Esophagus squamous epithelium (tissue), 5 donors: ENCODE data around the gene SLC16A9. TPM values are rescaled to one million over a fixed set of nuclear protein-coding genes. Genes with fewer than 3 reads are reported as not detected.

Experiments used
- DNase-seq: peaks from one replicate; lab custom pipeline; 2025; lab: John Stamatoyannopoulos, UW
- H3K27ac ChIP-seq, 4 donors: fragments of 200-600 bp; sonication (generic); one replicate each; pipeline ENCODE4 v1.5.1; 2016 to 2019; ENCODE audit warnings: mild to moderate bottlenecking in 1 of 4
- H3K27me3 ChIP-seq, 4 donors: fragments of 200-600 bp; sonication (generic); 1 replicate in 3 of 4; 2 replicates in 1 of 4; pipeline versions ENCODE4 v1.5.1 to v1.6.0; 2017 to 2021; ENCODE audit warnings: antibody characterized with exemption in 1 of 4
- H3K36me3 ChIP-seq, 3 donors: fragments of 200-600 bp; sonication (generic); one replicate each; pipeline ENCODE4 v1.5.1; 2016 to 2019
- H3K4me1 ChIP-seq, 3 donors: fragments of 200-600 bp; sonication (generic); one replicate each; pipeline ENCODE4 v1.5.1; 2017 to 2019
- H3K4me3 ChIP-seq, 4 donors: fragments of 200-600 bp; sonication (generic); 1 replicate in 3 of 4; 2 replicates in 1 of 4; pipeline ENCODE4 v1.5.1; 2016 to 2019; ENCODE audit warnings: mild to moderate bottlenecking in 2 of 4, moderate library complexity in 1 of 4
- H3K9me3 ChIP-seq, 3 donors: fragments of 200-600 bp; sonication (generic); one replicate each; pipeline ENCODE4 v1.5.1; 2016 to 2019
- CTCF ChIP-seq, 6 experiments: fragments of 450-650 bp in 4 of 6; fragments of 200-600 bp in 2 of 6; sonication (generic) in 2 of 6; IDR thresholded peaks; one replicate each; pipeline ENCODE4 v1.5.1; 2016 to 2019; ENCODE audit warnings: antibody characterized with exemption in 6 of 6, mild to moderate bottlenecking in 4 of 6, moderate library complexity in 4 of 6
- POLR2A ChIP-seq, 4 donors: fragments of 450-650 bp; IDR thresholded peaks; one replicate each; pipeline ENCODE4 v1.6.1; 2017; ENCODE audit warnings: antibody characterized with exemption in 4 of 4, mild to moderate bottlenecking in 4 of 4, moderate library complexity in 3 of 4
- WGBS, 2 donors: methylation state at CpG; one replicate each; pipeline ENCODE4 v1.1.5; 2018; 5-methylcytosine and 5-hydroxymethylcytosine counted together
- intact Hi-C: fragments of 100-400 bp; cut with DNase I; formaldehyde crosslinking; loops from one replicate; pipeline ENCODE4 v1.15.0; 2022
- total RNA-seq, 4 donors: library from RNA; depleted of rRNA; stranded (reverse); fragments of >200 nt; gene quantifications; one replicate each; pipeline ENCODE4 v1.1.0, GENCODE V29; 2016
- donor health status: DM: yes; HTN: yes; CAD: no.

The SLC16A9 gene
- total RNA-seq, 4 donors from 2014 or later, result 7.8 to 25.6 (median 15.0) TPM

GRCh38 chr10:59675812-59676211 lies 33.8 kb downstream of the SLC16A9 start:
- WGBS, 2 donors, result 86 to 91% methylated on average over 2 of the region's 2 CpGs
- intact Hi-C loops, result no loop called here
- no peaks in the 10 kb centered on the region for H3K9me3 ChIP-seq
- DNase-seq, result no peak
- no peak overlapping the region for H3K4me3 ChIP-seq
- H3K27me3 ChIP-seq, result no peaks in the 10 kb centered on the region
- H3K36me3 ChIP-seq, result peaks cover 0 to 16% (median 0%) of the 10 kb centered on the region in 3 donors
- H3K27ac ChIP-seq, result peak overlapping the region in 2 of 4 donors; percentile 1 to 50
- TF ChIP-seq POLR2A (IDR thresholded peaks at IDR 0.05) (no peak), CTCF (IDR thresholded peaks at IDR 0.05) (no peak)
- H3K4me1 ChIP-seq, result peaks cover 2 to 37% (median 4%) of the 10 kb centered on the region in 3 donors

- WGBS, 2 donors, result 31 to 71% methylated on average over 1 of the region's 1 CpG
- Histone ChIP-seq H3K27me3 (no peaks in the 10 kb centered on the region), H3K4me3 (no peak overlapping the region), H3K4me1 (peaks cover 2 to 23% (median 2%) of the 10 kb centered on the region in 3 donors), H3K9me3 (no peaks in the 10 kb centered on the region), H3K27ac (peak overlapping the region; percentile 22 to 53 (median 38)), H3K36me3 (peaks cover 0 to 16% (median 0%) of the 10 kb centered on the region in 3 donors)
- DNase-seq, result no peak
- no peak for TF ChIP-seq POLR2A (IDR thresholded peaks at IDR 0.05)
- no peak for TF ChIP-seq CTCF (IDR thresholded peaks at IDR 0.05)
- intact Hi-C loops, result no loop called here
These were observed 35.3 kb downstream of the SLC16A9 start for GRCh38 chr10:59674215-59674836.

DNA sequence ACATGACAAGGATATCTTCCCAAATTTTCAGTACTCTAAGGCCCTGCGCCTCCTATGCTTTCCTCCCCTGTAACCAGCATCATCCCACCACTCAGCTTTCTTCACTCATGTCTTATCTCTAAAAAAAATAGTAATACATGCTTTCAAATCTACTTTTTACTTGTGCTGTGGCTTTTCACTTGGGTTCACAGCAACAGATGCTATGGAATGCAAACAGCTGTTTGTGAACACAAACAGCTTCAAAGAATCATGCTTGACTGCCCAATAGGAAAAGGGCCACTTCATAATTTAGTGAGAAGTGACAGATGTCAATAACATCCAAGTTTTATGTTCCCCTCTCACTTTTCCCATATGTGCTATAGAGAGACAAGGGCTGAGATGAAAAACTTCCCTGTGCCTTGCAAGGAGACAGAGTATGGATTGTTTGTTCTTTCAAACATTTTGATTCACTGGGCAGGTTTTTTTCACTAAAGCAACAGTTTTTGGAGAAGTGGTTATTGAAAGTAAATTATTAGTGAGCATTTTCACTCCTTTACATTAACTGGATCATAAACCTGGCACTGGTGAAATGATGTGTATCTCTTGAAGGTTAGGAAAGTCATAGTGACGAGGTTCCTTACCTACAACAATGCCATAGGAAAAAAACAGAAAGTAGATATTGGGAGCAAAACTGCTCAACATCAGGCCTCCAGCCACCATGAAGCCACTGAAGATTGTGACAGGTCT lies 37.3 kb downstream of the SLC16A9 start:
- no peaks in the 10 kb centered on the region for H3K27me3 ChIP-seq
- 100% methylated on average over 2 of the region's 2 CpGs for WGBS, 2 donors
- H3K4me3 ChIP-seq, result no peak overlapping the region
- no peaks in the 10 kb centered on the region for H3K9me3 ChIP-seq
- H3K4me1 ChIP-seq, result peaks cover 0 to 18% (median 2%) of the 10 kb centered on the region in 3 donors
- no peak overlapping the region for H3K27ac ChIP-seq
- no peak for DNase-seq
- H3K36me3 ChIP-seq, result peaks cover 0 to 16% (median 0%) of the 10 kb centered on the region in 3 donors
- TF ChIP-seq CTCF (IDR thresholded peaks at IDR 0.05) (no peak), POLR2A (IDR thresholded peaks at IDR 0.05) (no peak)
- intact Hi-C loops, result no loop called here

DNA sequence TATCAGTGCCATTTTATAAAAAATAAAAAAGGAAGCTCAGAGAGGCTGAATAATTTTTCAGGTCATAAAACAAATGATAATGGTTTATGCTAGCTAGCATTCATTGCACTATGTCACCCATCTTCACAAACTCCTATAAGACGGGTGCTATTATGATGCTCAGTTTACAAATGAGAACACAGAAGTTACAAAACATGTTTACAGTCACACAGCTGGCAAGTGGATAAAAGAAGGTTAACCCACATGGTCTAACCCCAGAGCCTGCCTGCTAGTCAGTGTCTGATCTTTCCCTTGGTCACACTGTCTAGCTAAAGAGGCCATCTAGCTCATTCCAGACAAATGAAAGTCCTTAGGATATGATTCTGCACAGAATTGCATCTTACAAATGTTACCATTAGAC lies 39.4 kb downstream of the SLC16A9 start:
- H3K27me3 ChIP-seq, result no peaks in the 10 kb centered on the region
- H3K4me1 ChIP-seq, result peaks cover 0 to 12% (median 2%) of the 10 kb centered on the region in 3 donors
- intact Hi-C loops, result no loop called here
- H3K9me3 ChIP-seq, result no peaks in the 10 kb centered on the region
- no peak for TF ChIP-seq CTCF (IDR thresholded peaks at IDR 0.05)
- TF ChIP-seq POLR2A (IDR thresholded peaks at IDR 0.05), result no peak
- H3K4me3 ChIP-seq, result no peak overlapping the region
- H3K27ac ChIP-seq, result no peak overlapping the region
- WGBS, 2 donors, result 70 to 86% methylated on average over 1 of the region's 1 CpG
- DNase-seq, result no peak
- peaks cover 0 to 16% (median 0%) of the 10 kb centered on the region in 3 donors for H3K36me3 ChIP-seq

- no peak overlapping the region for H3K27ac ChIP-seq
- 78 to 80% methylated on average over 4 of the region's 4 CpGs for WGBS, 2 donors
- peaks cover 0 to 16% (median 0%) of the 10 kb centered on the region in 3 donors for H3K36me3 ChIP-seq
- H3K4me3 ChIP-seq, result no peak overlapping the region
- H3K4me1 ChIP-seq, result no peaks in the 10 kb centered on the region
- H3K27me3 ChIP-seq, result no peaks in the 10 kb centered on the region
- no peak for DNase-seq
- TF ChIP-seq CTCF (IDR thresholded peaks at IDR 0.05) (no peak), POLR2A (IDR thresholded peaks at IDR 0.05) (no peak)
- no peaks in the 10 kb centered on the region for H3K9me3 ChIP-seq
- intact Hi-C loops, result no loop called here
These were observed 41.6 kb downstream of the SLC16A9 start for GRCh38 chr10:59668096-59668495.
